GM19372 (cell line): ENCODE results near the gene POGLUT2.

Experiments
- ATAC-seq: cut with Tn5 transposase; IDR thresholded peaks from one replicate; pipeline ENCODE4 v1.9.1; 2021; ENCODE audit warnings: mild to moderate bottlenecking, low read depth, moderate library complexity; ENCODE audit not compliant: unreplicated experiment

POGLUT2 gene

GRCh38 chr13:102798581-102799425, at the start of gene POGLUT2, which contains the start of gene BIVM:
TSS of gene POGLUT2 (minus strand) at chr13:102798976. CDS start at chr13:102798670, 306 bp downstream.
TSS of gene BIVM (plus strand) at chr13:102799119. CDS start at chr13:102807268, 8,149 bp downstream.
- ATAC-seq: peak; percentile 70

GRCh38 chr13:102847272-102848234, 48.8 kb upstream of the POGLUT2 start:
- no peak for ATAC-seq

- peak; percentile 36 for ATAC-seq
Measured at GRCh38 chr13:102846261-102847015, 47.7 kb upstream of the POGLUT2 start.

GRCh38 chr13:102845630-102846260, 47.0 kb upstream of the POGLUT2 start, which contains the start of gene ERCC5:
TSS of gene ERCC5 (plus strand) at chr13:102846032. CDS start at chr13:102846267, 235 bp downstream.
- peak; percentile 75 for ATAC-seq

GRCh38 chr13:102845289-102845629, 46.5 kb upstream of the POGLUT2 start:
- ATAC-seq: peak; percentile 15

- no peak for ATAC-seq
Measured at GRCh38 chr13:102839462-102839861, 40.7 kb upstream of the POGLUT2 start.

- no peak for ATAC-seq
Measured at GRCh38 chr13:102838982-102839381, 40.2 kb upstream of the POGLUT2 start.

GRCh38 chr13:102838273-102838672, 39.5 kb upstream of the POGLUT2 start:
- ATAC-seq: no peak

GRCh38 chr13:102836471-102836870, 37.7 kb upstream of the POGLUT2 start:
- ATAC-seq: no peak

- ATAC-seq: no peak
Measured at GRCh38 chr13:102830646-102831045, 31.9 kb upstream of the POGLUT2 start.

GRCh38 chr13:102825921-102826706, 27.3 kb upstream of the POGLUT2 start:
- ATAC-seq: no peak

GRCh38 chr13:102825400-102825799, 26.6 kb upstream of the POGLUT2 start:
- no peak for ATAC-seq

- ATAC-seq: no peak
Measured at GRCh38 chr13:102817907-102818306, 19.1 kb upstream of the POGLUT2 start.

GRCh38 chr13:102817241-102817640, 18.5 kb upstream of the POGLUT2 start:
- ATAC-seq: no peak

- ATAC-seq: no peak
Measured at GRCh38 chr13:102816708-102817107, 17.9 kb upstream of the POGLUT2 start.

- no peak for ATAC-seq
Measured at GRCh38 chr13:102815788-102816187, 17.0 kb upstream of the POGLUT2 start.

GRCh38 chr13:102814793-102815192, 16.0 kb upstream of the POGLUT2 start:
- no peak for ATAC-seq

GRCh38 chr13:102814025-102814607, 15.3 kb upstream of the POGLUT2 start:
- no peak for ATAC-seq
